Ishikawa (cell line): Measurements from ENCODE around the gene SDF2L1.

ENCODE experiments used
- EP300 ChIP-seq: IDR thresholded peaks from 2 replicates; pipeline ENCODE4 v1.6.1; 2012; ENCODE audit warnings: borderline replicate concordance
- FOXM1 ChIP-seq: IDR thresholded peaks from 2 replicates; pipeline ENCODE4 v1.6.1; 2012; ENCODE audit warnings: low read depth, borderline replicate concordance
- NFIC ChIP-seq: IDR thresholded peaks from 2 replicates; pipeline ENCODE4 v1.6.1; 2012
- REST ChIP-seq: IDR thresholded peaks from 2 replicates; pipeline ENCODE4 v1.6.1; 2012; ENCODE audit warnings: low read depth, mild to moderate bottlenecking
- TAF1 ChIP-seq: IDR thresholded peaks from 2 replicates; pipeline ENCODE4 v1.6.1; 2012; ENCODE audit warnings: low read depth, mild to moderate bottlenecking
- TEAD4 ChIP-seq: IDR thresholded peaks from 2 replicates; pipeline ENCODE4 v1.6.1; 2012
- YY1 ChIP-seq: IDR thresholded peaks from 2 replicates; pipeline ENCODE4 v1.6.1; 2012; ENCODE audit warnings: low read depth

GRCh38 chr22:21635771-21636510 is 6.2 kb upstream of the SDF2L1 start:
- TF ChIP-seq EP300 (no peak), REST (no peak), YY1 (no peak), NFIC (no peak), TEAD4 (no peak), FOXM1 (no peak), TAF1 (no peak)
